ENCODE measurements around the gene CMC2.

The CMC2 gene

DNA sequence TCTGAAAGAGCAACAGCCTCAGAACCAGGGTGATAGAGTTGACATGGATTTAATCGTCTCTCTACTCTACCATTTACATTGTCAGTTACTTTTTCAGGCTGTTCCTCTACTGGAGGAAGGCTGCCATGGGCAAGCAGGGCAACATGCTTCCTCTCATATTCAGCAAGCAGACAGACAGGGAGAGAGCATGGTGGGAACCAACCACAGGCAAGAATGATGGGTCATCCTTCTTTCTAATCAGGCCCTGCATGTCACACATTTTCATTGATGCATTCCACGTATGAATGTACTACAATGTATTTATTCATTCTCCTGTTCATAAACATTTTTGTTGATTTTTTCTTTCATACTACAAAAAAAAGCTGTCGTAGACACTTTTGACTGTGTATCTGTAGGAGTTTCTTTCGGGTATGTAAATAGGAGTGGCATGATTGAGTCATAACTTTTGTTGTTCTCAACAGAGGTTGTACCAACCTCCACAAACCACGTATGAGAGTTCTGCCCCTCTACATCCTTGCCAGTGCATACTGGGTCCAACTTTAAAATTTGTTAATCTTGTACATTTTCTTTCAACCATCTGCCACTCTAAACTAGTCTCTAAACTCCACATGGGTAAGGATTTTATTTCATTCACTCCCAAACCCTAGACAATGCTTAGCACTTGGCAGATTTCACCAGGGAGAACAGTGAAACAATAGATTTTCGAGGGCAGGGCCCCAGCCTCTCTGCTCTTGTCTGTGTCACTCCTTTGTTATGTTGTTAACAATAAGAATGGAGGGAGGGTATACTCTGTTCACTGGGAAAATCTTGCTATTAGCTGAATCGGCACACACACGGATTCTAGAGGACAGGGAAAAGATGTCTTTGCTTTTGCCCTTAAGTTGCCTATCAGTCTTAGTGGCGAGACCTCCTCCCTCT is 58.7 kb downstream of the CMC2 start:
- H3K4me3 ChIP-seq (ENCODE audit: low read length): no peak overlapping the region
- no peak for DNase-seq (ENCODE audit: low read depth)
- no peak for TF ChIP-seq CTCF (conservative IDR thresholded peaks at IDR 0.05; ENCODE audit: low read depth, low read length)

- no peak overlapping the region for H3K4me3 ChIP-seq (ENCODE audit: low read length)
- DNase-seq (ENCODE audit: low read depth): no peak
- TF ChIP-seq CTCF (conservative IDR thresholded peaks at IDR 0.05; ENCODE audit: low read depth, low read length): no peak
Observed at GRCh38 chr16:80947239-80947638, 59.4 kb downstream of the CMC2 start.

DNA sequence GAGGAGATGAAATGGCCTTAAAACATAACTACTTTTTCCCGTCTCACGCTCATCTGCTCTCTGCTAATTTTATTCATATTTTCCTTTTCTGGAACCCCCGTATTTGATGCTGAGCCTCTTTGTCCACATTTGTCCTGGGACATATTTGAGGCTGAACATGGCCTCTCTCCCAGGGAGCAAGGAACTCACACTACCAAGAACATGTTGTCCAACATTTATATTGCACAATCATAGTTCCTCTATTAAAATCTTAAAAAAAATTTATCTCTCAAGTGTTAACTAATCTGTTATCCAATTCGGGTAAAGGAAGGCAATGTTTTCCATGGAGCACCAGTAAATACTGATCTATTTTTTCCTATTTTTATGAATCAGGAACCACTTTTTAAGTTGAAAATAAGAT is 60.2 kb downstream of the CMC2 start:
- no peak for TF ChIP-seq CTCF (conservative IDR thresholded peaks at IDR 0.05; ENCODE audit: low read depth, low read length)
- DNase-seq (ENCODE audit: low read depth): no peak

GRCh38 chr16:80940069-80940856 is 66.4 kb downstream of the CMC2 start:
- no peak for DNase-seq (ENCODE audit: low read depth)
- H3K4me3 ChIP-seq (ENCODE audit: low read length): no peak overlapping the region
- no peak for TF ChIP-seq CTCF (conservative IDR thresholded peaks at IDR 0.05; ENCODE audit: low read depth, low read length)

More for the DNA sequence above, 60.2 kb downstream of the CMC2 start:
- no peak overlapping the region for H3K4me3 ChIP-seq (ENCODE audit: low read length)

GRCh38 chr16:80938879-80939260 is 67.8 kb downstream of the CMC2 start:
- no peak for DNase-seq (ENCODE audit: low read depth)
- no peak overlapping the region for H3K4me3 ChIP-seq (ENCODE audit: low read length)
- TF ChIP-seq CTCF (conservative IDR thresholded peaks at IDR 0.05; ENCODE audit: low read depth, low read length): no peak

GRCh38 chr16:80938004-80938878 is 68.4 kb downstream of the CMC2 start:
- no peak for TF ChIP-seq CTCF (conservative IDR thresholded peaks at IDR 0.05; ENCODE audit: low read depth, low read length)
- peak; percentile 91 for DNase-seq (ENCODE audit: low read depth)
- H3K4me3 ChIP-seq (ENCODE audit: low read length): no peak overlapping the region

All from retinal pigment epithelial cell (primary cell).